ENCODE measurements around the gene DTX1.

Gene DTX1

GRCh38 chr12:113040722-113041171 is 15.8 kb upstream of the DTX1 start:
- no peak overlapping the region for H3K27ac ChIP-seq (ENCODE audit: extremely low read depth, low read depth, low read length)
- ChIA-PET POLR2A (no interaction called here), CTCF (interaction anchor here (0.8 kb wide), 1 partner anchor 9 kb away, joined by 5 read pairs; no protein-coding TSS in a partner anchor)
- no peaks in the 10 kb centered on the region for H3K36me3 ChIP-seq (ENCODE audit: control insufficient read depth in 2 of 2, insufficient read depth in 1 of 2, low read length in 2 of 2)
- TF ChIP-seq ZNF362 (tag by site-specific recombination; IDR thresholded peaks at IDR 0.05): no peak
- no peak for TF ChIP-seq SETDB1 (IDR thresholded peaks at IDR 0.05; ENCODE audit: insufficient read length, low read length)
- TF ChIP-seq ZNF26 (tag by site-specific recombination; IDR thresholded peaks at IDR 0.05): no peak
- no peak overlapping the region for H3K4me3 ChIP-seq (ENCODE audit: low read depth, low read length)
- no peaks in the 10 kb centered on the region for H3K9me3 ChIP-seq (ENCODE audit: control insufficient read depth, insufficient read depth, low read depth, low read length)
- no peaks in the 10 kb centered on the region for H3K4me1 ChIP-seq (ENCODE audit: control insufficient read depth, insufficient read depth, low read length)

- Histone ChIP-seq H3K4me3 (ENCODE audit: low read depth, low read length) (no peak overlapping the region), H3K9me3 (ENCODE audit: control insufficient read depth, insufficient read depth, low read depth, low read length) (no peaks in the 10 kb centered on the region), H3K36me3 (ENCODE audit: control insufficient read depth in 2 of 2, insufficient read depth in 1 of 2, low read length in 2 of 2) (no peaks in the 10 kb centered on the region), H3K27ac (ENCODE audit: extremely low read depth, low read depth, low read length) (no peak overlapping the region), H3K4me1 (ENCODE audit: control insufficient read depth, insufficient read depth, low read length) (no peaks in the 10 kb centered on the region)
- ChIA-PET POLR2A (no interaction called here), CTCF (interaction anchor here (0.8 kb wide), 1 partner anchor 49 kb away, joined by 3 read pairs; no protein-coding TSS in a partner anchor)
- TF ChIP-seq ZNF16 (tag by site-specific recombination; IDR thresholded peaks at IDR 0.05; ENCODE audit: low read depth): no peak
- no peak for TF ChIP-seq ZNF558 (tag by site-specific recombination; IDR thresholded peaks at IDR 0.05)
- TF ChIP-seq ZNF768 (tag by site-specific recombination; IDR thresholded peaks at IDR 0.05): peak; percentile 25; the same call in 1 of the 2 replicates
- no peak for TF ChIP-seq KLF17 (tag by site-specific recombination; IDR thresholded peaks at IDR 0.05)
These were observed 15.0 kb upstream of the DTX1 start for GRCh38 chr12:113041560-113041959.

- ChIA-PET CTCF (interaction anchor here (1.1 to 1.6 kb wide), 2 partner anchors 11 to 55 kb away, joined by 3 to 7 read pairs; no protein-coding TSS in a partner anchor), POLR2A (no interaction called here)
- Histone ChIP-seq H3K4me3 (ENCODE audit: low read depth, low read length) (no peak overlapping the region), H3K4me1 (ENCODE audit: control insufficient read depth, insufficient read depth, low read length) (no peaks in the 10 kb centered on the region), H3K9me3 (ENCODE audit: control insufficient read depth, insufficient read depth, low read depth, low read length) (no peaks in the 10 kb centered on the region), H3K36me3 (ENCODE audit: control insufficient read depth in 2 of 2, insufficient read depth in 1 of 2, low read length in 2 of 2) (no peaks in the 10 kb centered on the region), H3K27ac (ENCODE audit: extremely low read depth, low read depth, low read length) (no peak overlapping the region)
- no peak for TF ChIP-seq ZNF639 (tag by site-specific recombination; IDR thresholded peaks at IDR 0.05)
- no peak for TF ChIP-seq ZNF777 (tag by site-specific recombination; IDR thresholded peaks at IDR 0.05; ENCODE audit: borderline replicate concordance)
- TF ChIP-seq SP7 (tag by site-specific recombination; IDR thresholded peaks at IDR 0.05): no peak
- TF ChIP-seq ZNF571 (tag by site-specific recombination; IDR thresholded peaks at IDR 0.05): no peak
- no peak for TF ChIP-seq ZNF548 (tag by site-specific recombination; IDR thresholded peaks at IDR 0.05)
- TF ChIP-seq ZNF2 (tag by site-specific recombination; IDR thresholded peaks at IDR 0.05): no peak
- TF ChIP-seq SP3 (tag by site-specific recombination; IDR thresholded peaks at IDR 0.05): no peak
- TF ChIP-seq ZNF394 (tag by site-specific recombination; IDR thresholded peaks at IDR 0.05; ENCODE audit: borderline replicate concordance): no peak
- TF ChIP-seq ZNF621 (tag by site-specific recombination; IDR thresholded peaks at IDR 0.05): no peak
- no peak for TF ChIP-seq ZBTB6 (tag by site-specific recombination; IDR thresholded peaks at IDR 0.05)
- no peak for TF ChIP-seq HIC1 (tag by site-specific recombination; IDR thresholded peaks at IDR 0.05)
- TF ChIP-seq ZBTB44 (tag by site-specific recombination; IDR thresholded peaks at IDR 0.05): no peak
- TF ChIP-seq ZNF501 (tag by site-specific recombination; IDR thresholded peaks at IDR 0.05): no peak
These were observed 13.3 kb upstream of the DTX1 start for GRCh38 chr12:113043240-113043639.

All from HEK293 (cell line).